Effector memory CD8-positive, alpha-beta T cell (primary cell): ENCODE data around the gene CTDP1.
A peak's percentile ranks its signal among the peaks of the same experiment; 100 is the strongest.

Experiments
- ATAC-seq: fragments of 150-1000 bp; cut with Tn5 transposase; replicated peaks from 2 replicates; pipeline ENCODE4 v1.10.0; 2021; ENCODE audit warnings: mild to moderate bottlenecking, moderate library complexity
- DNase-seq, 3 experiments: peaks; one replicate each; pipeline ENCODE4 v3.0.0; 2021
- H3K27ac Mint-ChIP-seq, 2 donors: one replicate each; pipeline ENCODE4 v1.8.0; 2022; ENCODE audit warnings: mild to moderate bottlenecking in 2 of 2, mixed read lengths in 2 of 2, moderate library complexity in 2 of 2
- H3K27me3 Mint-ChIP-seq, 2 donors: one replicate each; pipeline ENCODE4 v1.8.0; 2022; ENCODE audit warnings: mixed read lengths in 2 of 2
- H3K36me3 Mint-ChIP-seq: one replicate; pipeline ENCODE4 v1.8.0; 2022; ENCODE audit warnings: mild to moderate bottlenecking, moderate library complexity, mixed read lengths; ENCODE audit not compliant: insufficient read depth
- H3K4me1 Mint-ChIP-seq, 2 donors: one replicate each; pipeline ENCODE4 v1.8.0; 2022; ENCODE audit warnings: low read depth in 2 of 2, mixed read lengths in 2 of 2
- H3K4me3 Mint-ChIP-seq, 2 donors: one replicate each; pipeline ENCODE4 v1.8.0; 2022; ENCODE audit warnings: mild to moderate bottlenecking in 2 of 2, mixed read lengths in 2 of 2, moderate library complexity in 2 of 2
- H3K9me3 Mint-ChIP-seq, 2 donors: one replicate each; pipeline ENCODE4 v1.8.0; 2022; ENCODE audit warnings: mixed read lengths in 2 of 2

CTDP1 gene

GRCh38 chr18:79706006-79706405, 26.4 kb downstream of the CTDP1 start:
- Mint-ChIP-seq H3K27ac (peak overlapping the region in 1 of 2 donors; percentile 57), H3K4me3 (no peak overlapping the region), H3K36me3 (peaks cover 61% of the 10 kb centered on the region), H3K4me1 (peaks cover 10 to 12% of the 10 kb centered on the region in 2 donors), H3K9me3 (no peaks in the 10 kb centered on the region), H3K27me3 (no peaks in the 10 kb centered on the region)
- no peak for ATAC-seq
- no peak for DNase-seq

DNA sequence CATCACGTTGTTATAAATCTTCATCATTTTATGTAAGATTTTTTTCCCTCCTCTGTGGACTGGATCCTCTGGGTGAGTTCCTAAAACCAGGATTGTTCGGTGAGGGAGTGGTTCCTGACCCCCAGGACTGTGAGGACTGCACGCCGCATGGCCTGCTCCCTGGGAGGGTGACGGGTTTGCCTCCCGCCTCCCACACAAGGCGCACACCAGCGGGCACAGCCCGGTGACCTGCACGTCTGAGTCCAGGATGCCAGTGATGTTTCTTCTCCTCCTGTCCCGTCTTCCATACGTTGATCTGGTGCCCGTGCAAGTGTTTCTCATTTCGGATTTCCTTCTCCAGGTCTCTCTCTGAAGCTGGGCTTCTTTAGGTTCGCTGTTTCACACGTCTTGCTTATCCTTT, 27.1 kb downstream of the CTDP1 start:
- peak overlapping the region; percentile 38 to 57 for H3K27ac Mint-ChIP-seq
- H3K27me3 Mint-ChIP-seq = no peaks in the 10 kb centered on the region
- peaks cover 10 to 12% of the 10 kb centered on the region in 2 donors for H3K4me1 Mint-ChIP-seq
- no peaks in the 10 kb centered on the region for H3K9me3 Mint-ChIP-seq
- ATAC-seq = no peak
- H3K36me3 Mint-ChIP-seq = peaks cover 65% of the 10 kb centered on the region
- peak overlapping the region in 1 of 2 donors; percentile 27 for H3K4me3 Mint-ChIP-seq
- no peak for DNase-seq

DNA sequence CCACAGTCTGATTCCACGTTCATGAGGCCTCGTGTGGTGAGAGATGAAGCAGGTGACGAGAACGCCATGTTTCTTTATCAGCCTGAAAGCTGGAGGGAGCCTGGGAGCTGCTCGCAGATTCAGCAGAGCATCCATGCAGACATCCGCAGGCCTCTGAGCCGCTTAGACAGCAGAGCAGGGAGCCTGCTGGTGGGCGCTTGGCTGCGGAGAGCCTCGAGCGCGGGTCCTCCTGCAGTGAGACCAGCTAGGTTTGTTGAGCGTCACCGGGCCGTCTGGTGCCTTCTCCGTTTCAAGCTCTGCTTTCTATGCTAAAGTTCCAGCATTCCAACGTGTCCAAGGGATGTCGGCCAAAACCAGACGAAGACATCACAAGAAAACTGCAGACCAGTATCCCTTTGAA, 27.6 kb downstream of the CTDP1 start:
- peaks cover 10 to 12% of the 10 kb centered on the region in 2 donors for H3K4me1 Mint-ChIP-seq
- H3K4me3 Mint-ChIP-seq = no peak overlapping the region
- DNase-seq = no peak
- H3K36me3 Mint-ChIP-seq = peaks cover 71% of the 10 kb centered on the region
- no peaks in the 10 kb centered on the region for H3K27me3 Mint-ChIP-seq
- H3K9me3 Mint-ChIP-seq = no peaks in the 10 kb centered on the region
- H3K27ac Mint-ChIP-seq = peak overlapping the region; percentile 38 to 57
- no peak for ATAC-seq

DNA sequence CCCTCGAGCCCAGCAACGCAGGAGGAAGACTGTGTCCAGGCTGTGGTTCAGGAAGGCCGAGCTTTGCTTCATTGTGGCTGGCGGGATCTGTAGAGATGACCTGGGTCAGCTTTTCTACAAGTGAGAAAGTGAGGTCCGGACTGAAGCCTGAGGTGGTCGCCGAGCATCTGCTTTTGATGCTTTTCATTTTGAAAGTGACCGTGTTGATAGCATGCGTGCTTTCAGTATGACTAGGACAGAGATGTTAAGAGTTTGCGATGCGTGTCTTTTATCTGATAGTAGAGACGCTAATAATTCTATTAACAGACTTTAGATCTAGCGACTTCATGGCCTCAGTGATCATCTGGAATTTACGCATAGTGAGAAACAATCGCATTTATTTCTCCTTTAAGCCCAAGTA, 28.1 kb downstream of the CTDP1 start:
- peak overlapping the region; percentile 33 to 57 for H3K27ac Mint-ChIP-seq
- no peaks in the 10 kb centered on the region for H3K27me3 Mint-ChIP-seq
- peaks cover 75% of the 10 kb centered on the region for H3K36me3 Mint-ChIP-seq

GRCh38 chr18:79708412-79708811, 28.8 kb downstream of the CTDP1 start:
- Mint-ChIP-seq H3K36me3 (peaks cover 83% of the 10 kb centered on the region), H3K27ac (peak overlapping the region; percentile 33 to 35), H3K9me3 (no peaks in the 10 kb centered on the region), H3K4me1 (peaks cover 9 to 12% of the 10 kb centered on the region in 2 donors), H3K27me3 (no peaks in the 10 kb centered on the region), H3K4me3 (no peak overlapping the region)
- ATAC-seq (no peak), DNase-seq (no peak)

More for the DNA sequence above, 28.1 kb downstream of the CTDP1 start:
- H3K4me1 Mint-ChIP-seq = peaks cover 10 to 12% of the 10 kb centered on the region in 2 donors
- H3K9me3 Mint-ChIP-seq = no peaks in the 10 kb centered on the region
- no peak for ATAC-seq
- no peak for DNase-seq
- no peak overlapping the region for H3K4me3 Mint-ChIP-seq

DNA sequence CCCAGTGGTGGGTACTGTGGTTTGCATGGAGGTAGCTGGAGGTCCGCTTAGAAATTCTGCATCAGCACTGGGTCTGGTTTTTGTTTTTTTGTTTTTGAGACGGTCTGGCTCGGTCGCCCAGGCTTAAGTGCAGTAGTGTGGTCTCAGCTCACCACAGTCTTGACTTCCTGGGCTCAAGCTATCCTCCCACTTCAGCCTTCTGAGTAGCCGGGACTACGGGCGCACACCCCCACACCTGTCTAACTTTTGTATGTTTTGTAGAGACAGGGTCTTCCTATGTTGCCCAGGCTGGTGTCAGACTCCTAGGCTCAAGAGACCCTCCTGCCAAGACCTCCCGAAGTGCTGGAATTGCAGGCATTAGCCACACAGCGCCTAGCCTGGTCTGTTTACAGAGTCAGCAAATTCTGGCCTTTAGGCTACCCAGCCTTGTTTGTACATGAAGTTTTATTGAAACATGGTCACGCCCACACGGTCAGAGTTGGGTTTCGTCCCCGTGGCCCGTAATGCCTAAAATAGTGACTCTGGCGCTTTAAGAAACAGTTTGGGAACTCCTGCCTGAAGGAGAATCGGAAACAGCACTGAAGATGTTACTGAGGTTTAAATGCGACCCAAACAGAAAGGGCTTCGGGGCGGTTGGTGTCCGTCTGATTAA, 32.7 kb downstream of the CTDP1 start:
- H3K36me3 Mint-ChIP-seq = peaks cover 87% of the 10 kb centered on the region
- peak overlapping the region in 1 of 2 donors; percentile 71 for H3K27ac Mint-ChIP-seq
- H3K27me3 Mint-ChIP-seq = no peaks in the 10 kb centered on the region
- peaks cover 5% of the 10 kb centered on the region in 2 donors for H3K4me1 Mint-ChIP-seq
- no peaks in the 10 kb centered on the region for H3K9me3 Mint-ChIP-seq
- ATAC-seq (no peak), DNase-seq (no peak)
- H3K4me3 Mint-ChIP-seq = no peak overlapping the region

DNA sequence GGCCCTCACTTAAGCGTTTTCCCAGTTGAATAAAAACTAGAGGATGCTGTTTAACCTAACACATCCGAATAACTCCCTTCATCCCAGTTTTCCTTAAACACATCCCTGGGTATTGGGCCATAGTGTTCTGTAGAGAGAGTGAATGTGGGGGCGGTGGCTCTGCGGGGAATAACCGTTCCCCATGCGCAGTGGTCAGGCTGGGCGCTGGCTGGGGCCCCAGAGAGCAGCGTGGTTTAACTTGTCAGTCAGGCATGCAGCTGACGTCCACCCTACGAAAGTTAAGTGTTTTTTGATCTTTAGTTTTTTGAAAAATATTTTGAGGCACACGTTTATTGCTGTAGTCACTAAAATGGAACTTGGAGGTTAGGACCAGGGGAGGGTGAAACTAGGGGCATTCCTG, 33.7 kb downstream of the CTDP1 start:
- H3K27ac Mint-ChIP-seq = peak overlapping the region in 1 of 2 donors; percentile 57
- no peaks in the 10 kb centered on the region for H3K9me3 Mint-ChIP-seq
- H3K4me3 Mint-ChIP-seq = no peak overlapping the region
- no peaks in the 10 kb centered on the region for H3K27me3 Mint-ChIP-seq
- H3K36me3 Mint-ChIP-seq = peaks cover 87% of the 10 kb centered on the region
- H3K4me1 Mint-ChIP-seq = peaks cover under 1 to 1% of the 10 kb centered on the region in 2 donors
- DNase-seq (no peak), ATAC-seq (no peak)

DNA sequence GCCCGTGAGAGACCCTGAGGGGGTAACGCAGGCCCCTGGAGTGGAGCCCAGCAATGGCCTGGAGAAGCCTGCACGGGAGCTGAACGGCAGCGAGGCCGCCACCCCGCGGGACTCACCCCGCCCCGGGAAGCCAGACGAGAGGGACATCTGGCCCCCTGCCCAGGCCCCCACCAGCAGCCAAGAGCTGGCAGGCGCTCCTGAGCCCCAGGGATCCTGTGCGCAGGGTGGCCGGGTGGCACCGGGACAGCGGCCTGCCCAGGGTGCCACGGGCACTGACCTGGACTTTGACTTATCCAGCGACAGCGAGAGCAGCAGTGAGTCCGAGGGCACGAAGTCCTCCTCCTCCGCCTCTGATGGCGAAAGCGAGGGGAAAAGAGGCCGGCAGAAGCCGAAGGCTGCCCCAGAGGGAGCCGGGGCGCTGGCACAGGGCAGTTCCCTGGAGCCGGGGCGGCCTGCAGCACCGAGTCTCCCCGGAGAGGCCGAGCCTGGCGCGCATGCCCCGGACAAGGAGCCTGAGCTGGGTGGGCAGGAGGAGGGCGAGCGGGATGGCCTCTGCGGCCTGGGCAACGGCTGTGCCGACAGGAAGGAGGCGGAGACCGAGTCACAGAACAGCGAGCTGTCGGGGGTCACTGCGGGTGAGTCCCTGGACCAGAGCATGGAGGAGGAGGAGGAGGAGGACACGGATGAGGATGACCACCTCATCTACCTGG, 35.1 kb downstream of the CTDP1 start:
- H3K9me3 Mint-ChIP-seq = no peaks in the 10 kb centered on the region
- H3K4me3 Mint-ChIP-seq = no peak overlapping the region
- DNase-seq = no peak
- no peaks in the 10 kb centered on the region for H3K4me1 Mint-ChIP-seq
- peaks cover 90% of the 10 kb centered on the region for H3K36me3 Mint-ChIP-seq
- H3K27ac Mint-ChIP-seq = peak overlapping the region; percentile 83 to 87
- no peaks in the 10 kb centered on the region for H3K27me3 Mint-ChIP-seq
- no peak for ATAC-seq

- Mint-ChIP-seq H3K4me1 (no peaks in the 10 kb centered on the region), H3K27ac (peak overlapping the region; percentile 83 to 87), H3K36me3 (peaks cover 87% of the 10 kb centered on the region), H3K27me3 (no peaks in the 10 kb centered on the region), H3K4me3 (no peak overlapping the region), H3K9me3 (no peaks in the 10 kb centered on the region)
- ATAC-seq (no peak), DNase-seq (no peak)
Measured at GRCh38 chr18:79715280-79715679, 35.7 kb downstream of the CTDP1 start.

- no peaks in the 10 kb centered on the region for H3K27me3 Mint-ChIP-seq
- peaks cover 4 to 8% of the 10 kb centered on the region in 2 donors for H3K4me1 Mint-ChIP-seq
- ATAC-seq (no peak), DNase-seq (no peak)
- no peak overlapping the region for H3K4me3 Mint-ChIP-seq
- H3K27ac Mint-ChIP-seq = peak overlapping the region in 1 of 2 donors; percentile 44
- peaks cover 81% of the 10 kb centered on the region for H3K36me3 Mint-ChIP-seq
- H3K9me3 Mint-ChIP-seq = no peaks in the 10 kb centered on the region
Measured at GRCh38 chr18:79717059-79717458, 37.5 kb downstream of the CTDP1 start.

DNA sequence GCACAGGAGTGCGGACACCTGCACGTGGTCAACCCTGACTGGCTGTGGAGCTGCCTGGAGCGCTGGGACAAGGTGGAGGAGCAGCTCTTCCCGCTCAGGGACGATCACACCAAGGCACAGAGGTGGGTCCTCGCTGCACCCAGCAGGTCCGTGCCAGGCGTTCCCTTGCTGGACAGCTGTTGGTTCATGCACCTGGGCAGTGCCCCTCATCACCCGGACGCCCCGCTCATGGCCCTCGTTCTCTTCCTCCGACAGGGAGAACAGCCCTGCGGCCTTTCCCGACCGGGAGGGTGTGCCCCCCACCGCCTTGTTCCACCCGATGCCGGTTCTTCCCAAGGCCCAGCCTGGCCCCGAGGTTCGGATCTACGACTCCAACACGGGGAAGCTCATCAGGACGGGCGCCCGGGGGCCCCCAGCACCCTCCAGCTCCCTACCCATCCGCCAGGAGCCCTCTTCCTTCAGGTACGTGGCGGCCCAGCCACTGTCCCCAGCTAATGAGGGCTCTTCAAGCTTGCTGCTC, 38.0 kb downstream of the CTDP1 start:
- Mint-ChIP-seq H3K27me3 (no peaks in the 10 kb centered on the region), H3K4me3 (no peak overlapping the region), H3K9me3 (no peaks in the 10 kb centered on the region), H3K36me3 (peaks cover 75% of the 10 kb centered on the region), H3K4me1 (peaks cover 4 to 8% of the 10 kb centered on the region in 2 donors), H3K27ac (peak overlapping the region in 1 of 2 donors; percentile 44)
- no peak for ATAC-seq
- DNase-seq = no peak

GRCh38 chr18:79718126-79718525, 38.5 kb downstream of the CTDP1 start:
- Mint-ChIP-seq H3K9me3 (no peaks in the 10 kb centered on the region), H3K4me3 (no peak overlapping the region), H3K27ac (peak overlapping the region; percentile 67 to 69), H3K4me1 (peaks cover 4 to 8% of the 10 kb centered on the region in 2 donors), H3K36me3 (peaks cover 74% of the 10 kb centered on the region), H3K27me3 (no peaks in the 10 kb centered on the region)
- ATAC-seq (no peak), DNase-seq (no peak)

- no peaks in the 10 kb centered on the region for H3K9me3 Mint-ChIP-seq
- H3K4me1 Mint-ChIP-seq = peaks cover 4 to 8% of the 10 kb centered on the region in 2 donors
- peak overlapping the region in 1 of 2 donors; percentile 69 for H3K27ac Mint-ChIP-seq
- peaks cover 72% of the 10 kb centered on the region for H3K36me3 Mint-ChIP-seq
- no peak overlapping the region for H3K4me3 Mint-ChIP-seq
- no peak for ATAC-seq
- no peaks in the 10 kb centered on the region for H3K27me3 Mint-ChIP-seq
- DNase-seq = no peak
Measured at GRCh38 chr18:79718878-79719477, 39.4 kb downstream of the CTDP1 start.
